C1 segment of cervical spinal cord (tissue), 14 donors: Measurements from ENCODE around the gene SHB.
"Not testable (repeated sequence)": the region's sequence is repeated elsewhere in the genome, so short reads cannot be mapped to it uniquely, and the experiment has no call there.

Source experiments
- DNase-seq, 14 donors: peaks; one replicate each; lab custom pipeline; 2025; lab: John Stamatoyannopoulos, UW

Gene SHB

DNA sequence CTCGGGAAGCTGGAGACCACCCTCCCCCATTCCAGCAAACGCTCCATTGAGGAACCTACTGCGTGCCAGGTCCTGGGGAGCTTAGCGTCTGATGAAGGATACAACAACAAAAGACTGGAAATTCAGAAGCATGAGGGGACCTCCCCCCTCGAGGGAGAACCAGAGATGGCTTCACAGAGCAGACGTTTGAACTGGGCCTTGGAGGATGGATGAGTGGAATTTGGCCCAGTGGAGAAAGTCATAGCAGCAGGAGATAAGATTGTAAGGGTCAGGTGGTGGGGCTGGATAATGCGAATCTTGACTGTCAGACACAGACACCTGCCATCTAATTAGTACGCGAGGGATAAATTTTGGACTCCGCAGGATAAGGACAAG is 163.9 kb downstream of the SHB start:
- peak in 1 of 14 donors; percentile 20 for DNase-seq

DNA sequence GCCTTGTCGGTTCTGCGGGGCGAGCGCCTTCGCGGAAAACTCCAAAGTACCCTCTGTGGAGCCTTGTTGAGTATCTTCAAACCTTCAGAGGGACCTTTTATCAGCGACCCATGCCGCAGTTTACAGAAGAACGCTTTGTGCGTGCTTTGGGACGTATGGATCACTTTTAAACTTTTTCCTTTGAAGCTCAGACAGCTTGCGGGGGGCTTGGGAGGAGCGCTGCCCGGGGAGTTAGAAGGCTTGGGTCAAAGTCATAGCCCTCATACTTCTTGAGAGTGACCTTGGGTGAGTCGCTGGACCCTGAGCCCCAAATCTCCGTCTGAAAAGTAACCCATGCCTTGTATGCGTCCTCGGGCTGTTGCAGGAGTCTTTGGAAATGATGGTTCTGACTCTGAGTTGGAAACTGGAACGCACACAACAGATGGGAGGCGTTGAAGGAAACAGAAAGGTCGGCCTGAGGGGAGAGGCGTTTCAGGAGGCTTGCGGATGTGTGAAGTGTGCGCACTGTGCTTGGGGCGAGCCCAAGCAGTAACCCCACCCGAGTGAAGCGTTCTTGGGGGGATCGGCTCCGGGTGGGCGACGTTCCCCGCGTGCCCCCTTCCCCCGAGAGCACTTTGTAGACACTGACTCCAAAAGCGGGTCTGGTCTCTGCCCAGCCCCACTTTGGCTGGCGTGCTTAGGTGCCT is 164.4 kb downstream of the SHB start:
- DNase-seq, result peak in 1 of 14 donors; percentile 63

DNA sequence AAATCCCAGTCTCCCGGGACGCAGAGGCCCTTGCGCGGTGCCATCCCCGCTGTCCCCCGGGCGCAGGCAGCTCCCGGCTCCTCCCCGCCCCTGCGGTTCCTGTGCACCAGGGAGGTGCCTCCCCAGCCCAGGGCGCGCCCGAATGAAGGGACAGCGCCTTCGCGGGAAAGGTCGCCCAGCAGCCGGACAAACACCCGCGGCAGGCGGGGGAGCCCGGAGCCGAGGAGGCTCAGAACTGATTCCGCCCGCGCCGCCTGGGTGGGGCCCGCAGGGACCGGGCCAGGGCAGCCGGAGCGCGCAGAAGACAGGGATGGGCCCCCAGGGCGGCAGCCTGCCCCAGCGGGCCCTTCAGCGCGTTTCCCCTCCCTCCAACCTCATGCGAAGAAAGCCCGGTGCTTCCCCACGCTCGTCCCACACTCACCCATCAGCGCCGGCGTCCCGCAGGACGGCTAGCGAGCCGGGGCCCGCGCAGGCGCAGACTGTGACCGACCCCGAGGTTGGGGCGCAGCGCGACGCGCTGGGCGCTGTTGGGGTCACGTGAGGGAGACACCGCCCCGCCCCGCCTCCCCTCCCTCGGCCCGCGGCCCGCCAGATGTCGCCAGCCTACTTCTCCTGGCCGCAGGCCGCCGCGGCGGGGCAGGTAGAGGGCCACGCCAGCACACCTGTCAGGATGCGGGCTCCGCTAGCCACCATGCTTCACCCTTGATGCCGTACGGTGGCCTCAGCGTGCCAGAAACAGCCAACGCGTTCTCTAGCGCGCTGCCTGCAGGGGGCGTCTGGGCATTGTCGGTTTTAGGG is 165.2 kb downstream of the SHB start, which contains the start of gene SLC25A51:
TSS of gene SLC25A51 (minus strand) at position 481 of the 798 bp plus-strand sequence. CDS start 15,577 bp downstream, outside the sequence.
- DNase-seq, result peak; percentile 52 to 98 (median 89)

- DNase-seq, result no peak
Observed at GRCh38 chr9:37902796-37903646, 166.0 kb downstream of the SHB start.

GRCh38 chr9:37902131-37902530 is 166.9 kb downstream of the SHB start:
- no peak for DNase-seq

DNA sequence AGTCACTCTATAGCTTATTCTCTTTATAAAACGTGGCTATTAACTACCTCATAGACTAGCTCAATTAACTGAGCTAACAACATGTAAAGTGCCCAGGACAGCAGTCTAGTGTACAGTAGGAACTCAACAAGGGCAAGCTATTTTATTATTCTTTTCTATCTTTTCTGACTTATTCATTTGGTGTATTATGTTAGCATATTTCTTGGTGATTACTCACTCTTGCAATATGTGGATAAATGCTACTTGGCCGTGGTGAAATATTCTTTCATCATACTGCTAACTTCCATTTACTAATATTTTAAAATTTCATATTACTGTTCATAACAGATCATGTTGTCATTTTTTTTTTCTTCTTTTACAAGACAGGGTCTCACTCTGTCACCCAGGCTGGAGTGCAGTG is 170.0 kb downstream of the SHB start:
- DNase-seq, result no peak

DNA sequence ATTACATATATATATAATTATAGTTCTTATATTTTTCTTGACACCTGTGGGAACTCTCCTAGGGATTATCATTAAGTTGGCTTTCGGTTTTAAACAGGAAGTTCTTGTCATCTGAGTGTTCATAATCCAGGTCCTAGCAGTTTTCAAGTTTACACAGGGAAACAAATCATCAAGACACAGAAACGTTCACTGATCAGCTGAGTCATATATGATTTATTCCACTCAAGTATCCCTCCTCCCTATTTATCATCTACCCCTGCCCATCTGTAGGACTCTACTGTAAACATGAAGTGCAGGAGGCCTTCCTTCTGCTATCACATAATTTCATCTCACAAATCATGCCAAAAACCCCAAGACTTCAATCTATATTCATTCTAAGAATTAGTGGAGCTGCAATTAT is 171.4 kb downstream of the SHB start:
- no peak for DNase-seq

GRCh38 chr9:37892063-37892462 is 177.0 kb downstream of the SHB start:
- DNase-seq, result no peak

GRCh38 chr9:37891042-37891441 is 178.0 kb downstream of the SHB start:
- not testable (repeated sequence) for DNase-seq

GRCh38 chr9:37889536-37889935 is 179.5 kb downstream of the SHB start:
- no peak for DNase-seq

- not testable (repeated sequence) for DNase-seq
Observed at GRCh38 chr9:37887977-37888583, 180.9 kb downstream of the SHB start.

- no peak for DNase-seq
Observed at GRCh38 chr9:37880916-37881479, 188.0 kb downstream of the SHB start.

DNA sequence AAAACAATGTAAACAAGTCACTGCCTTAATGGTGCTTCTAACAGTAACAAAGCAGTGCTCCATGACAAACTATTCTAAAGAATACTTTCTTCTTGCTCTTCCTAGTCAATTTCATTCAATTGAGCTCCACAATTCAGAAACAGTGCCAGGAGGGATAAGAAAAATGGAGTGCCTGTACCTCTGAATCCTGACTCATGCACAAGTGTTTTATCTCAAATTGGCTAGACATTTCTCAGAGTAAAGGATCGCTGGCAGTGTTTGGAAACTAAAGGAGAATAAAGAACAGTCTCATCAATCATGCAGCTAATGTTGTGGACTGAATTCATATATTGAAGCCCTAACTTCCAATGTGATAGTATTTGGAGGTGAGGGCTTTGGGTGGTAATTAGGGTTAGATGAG is 192.7 kb downstream of the SHB start:
- DNase-seq, result no peak

DNA sequence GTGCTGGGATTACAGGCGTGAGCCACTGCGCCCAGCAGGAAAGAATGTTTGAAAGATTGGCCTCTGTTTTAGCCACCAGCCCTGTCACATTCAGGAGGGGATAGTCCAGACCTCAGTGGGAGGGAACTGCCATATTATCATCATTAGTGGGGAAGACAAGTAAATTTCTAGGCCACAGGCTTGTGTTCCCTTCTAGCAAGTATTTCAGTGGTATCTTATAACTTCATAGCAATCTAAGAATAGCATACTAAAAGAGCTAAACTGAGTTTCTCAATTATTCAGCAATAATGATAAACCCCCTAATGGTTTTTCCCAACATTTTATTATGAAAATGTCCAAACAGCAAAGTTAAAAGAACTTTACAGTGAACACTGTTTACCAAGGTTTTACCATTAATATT is 195.1 kb downstream of the SHB start:
- no peak for DNase-seq

DNA sequence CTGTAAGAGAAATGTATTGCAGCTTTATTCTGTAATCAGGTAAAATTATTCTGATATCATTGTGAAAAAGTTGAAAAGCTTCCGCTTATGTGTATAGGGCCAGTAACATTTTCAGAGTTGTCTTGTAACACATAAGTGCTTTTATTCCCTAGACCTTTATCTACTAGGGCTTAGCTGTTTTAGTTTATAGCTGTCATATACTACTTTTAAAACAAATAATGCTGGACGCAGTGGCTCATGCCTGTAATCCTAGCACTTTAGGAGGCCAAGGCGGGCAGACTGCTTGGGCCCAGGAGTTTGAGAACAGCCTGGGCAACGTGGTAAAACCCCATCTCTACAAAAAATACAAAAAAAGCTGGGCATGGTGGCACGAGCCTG is 198.2 kb downstream of the SHB start:
- DNase-seq, result no peak

GRCh38 chr9:37870081-37870798 is 198.8 kb downstream of the SHB start:
- no peak for DNase-seq
